A549 treated with dexamethasone at 1 μM for 4 hours (cell line): ENCODE results near the gene DNASE1L1. TPM values are rescaled to one million over a fixed set of nuclear protein-coding genes. Genes with fewer than 3 reads are reported as not detected.

Source experiments
- total RNA-seq: library from RNA; stranded (reverse); fragments of 200-300 nt; extraction: Qiagen RNA extraction; gene quantifications from 5 replicates; pipeline ENCODE4 v1.2.3, GENCODE V29; 2022

The DNASE1L1 gene, protein sequence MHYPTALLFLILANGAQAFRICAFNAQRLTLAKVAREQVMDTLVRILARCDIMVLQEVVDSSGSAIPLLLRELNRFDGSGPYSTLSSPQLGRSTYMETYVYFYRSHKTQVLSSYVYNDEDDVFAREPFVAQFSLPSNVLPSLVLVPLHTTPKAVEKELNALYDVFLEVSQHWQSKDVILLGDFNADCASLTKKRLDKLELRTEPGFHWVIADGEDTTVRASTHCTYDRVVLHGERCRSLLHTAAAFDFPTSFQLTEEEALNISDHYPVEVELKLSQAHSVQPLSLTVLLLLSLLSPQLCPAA
- total RNA-seq = 24.9 to 30.3 TPM (median 28.4 TPM) in 5 replicates

DNA sequence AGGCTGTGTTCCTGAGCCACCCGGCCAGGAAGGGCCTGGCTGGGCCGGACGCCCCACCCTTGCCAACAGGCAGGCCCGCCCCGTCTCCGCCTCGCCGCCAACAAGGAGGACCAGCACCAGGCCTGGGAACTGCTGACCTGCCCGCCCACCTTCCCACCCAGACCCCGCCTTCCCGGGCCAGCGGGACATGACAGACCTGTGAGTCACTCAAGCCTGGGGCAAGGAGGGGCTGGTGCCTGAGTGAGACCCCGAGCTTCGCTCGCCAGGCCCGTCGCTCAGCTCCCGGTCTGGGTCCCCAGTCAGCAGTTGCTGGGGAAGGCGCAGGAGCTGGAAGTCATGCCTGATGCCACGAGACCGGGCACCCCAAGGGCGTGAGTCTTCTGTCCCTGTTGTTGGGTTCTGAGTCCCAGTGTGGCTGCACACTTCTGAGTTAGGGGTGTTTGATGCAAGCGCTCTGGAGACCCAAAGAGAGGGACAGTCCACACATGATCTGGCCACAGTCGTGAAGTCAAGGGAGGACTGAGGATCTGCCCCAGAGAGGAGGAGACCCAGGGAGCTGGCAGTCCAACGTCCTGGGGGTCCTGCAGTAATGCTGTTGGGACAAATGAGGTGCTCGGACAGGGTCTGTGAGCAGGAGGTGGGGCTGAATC, at the start of gene DNASE1L1:
Gene DNASE1L1 (minus strand): TSS at position 33 of the 650 bp plus-strand sequence. CDS start 3,686 bp downstream, outside the sequence.

GRCh38 chrX:154458116-154458953, 49.3 kb upstream of the DNASE1L1 start, which contains the start of gene PLXNA3:
Gene PLXNA3, plus strand, starts transcription at chrX:154458281. Its CDS starts 1,903 bp downstream, at chrX:154460184.

DNA sequence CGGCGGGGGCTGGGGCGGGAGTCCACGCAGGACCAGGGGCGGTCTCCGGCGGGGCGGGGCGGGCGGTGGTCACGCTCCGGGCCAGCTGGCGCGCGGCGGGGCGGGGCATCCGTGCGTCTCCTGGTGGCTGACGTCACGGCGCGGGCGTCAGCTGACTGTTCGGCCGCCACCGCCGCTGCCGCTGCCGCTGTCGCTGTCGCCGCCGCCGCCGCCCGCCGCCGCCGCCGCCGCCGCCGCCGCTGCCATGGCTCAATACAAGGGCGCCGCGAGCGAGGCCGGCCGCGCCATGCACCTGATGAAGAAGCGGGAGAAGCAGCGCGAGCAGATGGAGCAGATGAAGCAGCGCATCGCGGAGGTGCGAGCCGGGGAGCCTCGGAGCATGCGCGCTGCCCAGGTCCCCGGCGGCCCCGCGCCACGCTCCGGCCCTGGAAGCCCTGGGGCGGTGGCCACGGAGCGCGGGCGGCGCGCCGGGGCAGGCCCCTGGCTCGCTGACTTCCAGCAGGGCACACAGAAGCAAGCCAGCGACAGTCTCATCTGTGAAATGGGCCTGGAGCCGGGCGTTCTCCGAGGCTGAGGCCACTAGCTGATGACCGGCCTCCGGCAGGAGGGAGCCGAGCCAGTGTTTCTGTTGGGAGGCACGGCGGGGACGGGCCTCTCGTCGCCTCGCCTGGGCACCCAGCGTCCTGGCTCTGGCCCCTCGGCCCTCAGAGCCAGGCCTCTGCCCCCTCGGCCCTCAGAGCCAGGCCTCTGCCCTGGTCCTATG, 35.1 kb upstream of the DNASE1L1 start, which contains the start of gene FAM50A:
Gene FAM50A (plus strand): TSS at position 150 of the 763 bp plus-strand sequence. CDS start 95 bp downstream, at position 245.

DNA sequence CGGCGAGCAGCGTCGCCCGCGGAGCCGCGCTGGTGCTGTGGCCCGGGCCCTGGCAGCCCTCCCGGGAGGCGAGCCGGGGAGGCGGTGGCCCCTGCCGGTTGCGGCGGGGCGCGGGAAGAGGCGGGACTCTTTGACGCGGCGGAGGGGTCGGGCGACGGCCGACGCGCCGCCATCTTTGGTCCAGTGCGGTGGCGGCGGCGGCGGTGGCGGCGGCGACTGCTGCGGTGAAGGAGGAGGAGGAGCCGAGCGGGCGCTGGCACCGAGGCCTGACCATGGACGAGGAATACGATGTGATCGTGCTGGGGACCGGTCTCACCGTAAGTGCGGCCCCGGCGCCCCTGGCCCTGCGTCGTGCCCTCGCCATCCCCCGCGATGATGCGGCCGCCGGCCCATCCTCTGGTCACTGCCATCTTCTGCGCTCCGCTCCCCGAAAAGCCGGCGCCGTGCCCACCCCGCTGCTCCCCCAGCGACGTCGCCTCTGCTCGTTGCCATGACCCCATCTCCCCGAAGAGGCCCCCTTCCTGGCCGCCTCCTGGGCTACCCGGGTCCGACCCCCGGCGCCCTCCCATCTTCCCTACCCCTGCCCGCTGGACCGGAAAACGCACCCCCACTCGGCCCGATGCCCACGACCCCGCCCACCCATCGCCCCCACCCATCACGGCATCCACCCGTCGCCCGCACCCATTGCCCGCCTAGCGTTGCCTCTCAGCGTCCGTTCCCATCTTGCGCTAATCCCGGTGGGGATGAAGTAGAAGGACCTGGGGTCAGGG, 28.1 kb upstream of the DNASE1L1 start, which contains the start of gene GDI1:
Gene GDI1 (plus strand): TSS at position 172 of the 770 bp plus-strand sequence. CDS start 101 bp downstream, at position 273.

GRCh38 chrX:154428176-154429171, 19.4 kb upstream of the DNASE1L1 start, which contains the start of gene ATP6AP1:
Gene ATP6AP1, plus strand, starts transcription at chrX:154428677. Its CDS starts 16 bp downstream, at chrX:154428693.

GRCh38 chrX:154397888-154398667, 11.0 kb downstream of the DNASE1L1 start, which contains the start of gene RPL10:
Gene RPL10, plus strand, starts transcription at chrX:154398377. Its CDS starts 143 bp downstream, at chrX:154398520.

GRCh38 chrX:154378799-154379568, 30.1 kb downstream of the DNASE1L1 start, which contains the start of gene EMD:
Gene EMD, plus strand, starts transcription at chrX:154379295. Its CDS starts 190 bp downstream, at chrX:154379485.

GRCh38 chrX:154374313-154375155, 34.5 kb downstream of the DNASE1L1 start, which contains the start of gene FLNA:
Gene FLNA, minus strand, starts transcription at chrX:154374634. Its CDS starts 3,389 bp downstream, at chrX:154371245.

Other genes with a start within 250 kb of the DNASE1L1 start
- gene OPN1MW, start 226.7 kb downstream of the DNASE1L1 start, total RNA-seq = not detected in 5 replicates
- not detected in 5 replicates for gene OPN1MW2, start 189.5 kb downstream of the DNASE1L1 start, total RNA-seq
- not detected in 5 replicates for gene OPN1MW3, start 151.7 kb downstream of the DNASE1L1 start, total RNA-seq
- 0.09 TPM in 1 of 5 replicates, not detected in the others for gene TEX28, start 114.1 kb downstream of the DNASE1L1 start, total RNA-seq
- gene TKTL1, start 113.5 kb downstream of the DNASE1L1 start, total RNA-seq = 0.11 to 0.19 TPM (median 0.12 TPM) in 4 of 5 replicates, not detected in the other
- gene FLNA, start 34.6 kb downstream of the DNASE1L1 start, total RNA-seq = 1,222 to 1,700 TPM (median 1,580 TPM) in 5 replicates
- 134 to 157 TPM (median 149 TPM) in 5 replicates for gene EMD, start 30.0 kb downstream of the DNASE1L1 start, total RNA-seq
- 4,314 to 5,661 TPM (median 4,476 TPM) in 5 replicates for gene RPL10, start 10.9 kb downstream of the DNASE1L1 start, total RNA-seq
- 30.5 to 39.0 TPM (median 34.2 TPM) in 5 replicates for gene TAFAZZIN, start 2.3 kb upstream of the DNASE1L1 start, total RNA-seq
- 73.1 to 108 TPM (median 104 TPM) in 5 replicates for gene ATP6AP1, start 19.4 kb upstream of the DNASE1L1 start, total RNA-seq
- gene GDI1, start 27.9 kb upstream of the DNASE1L1 start, total RNA-seq = 83.8 to 110 TPM (median 102 TPM) in 5 replicates
- 102 to 123 TPM (median 110 TPM) in 5 replicates for gene FAM50A, start 34.9 kb upstream of the DNASE1L1 start, total RNA-seq
- gene PLXNA3, start 49.0 kb upstream of the DNASE1L1 start, total RNA-seq = 5.6 to 25.1 TPM (median 13.8 TPM) in 5 replicates
- gene LAGE3, start 70.0 kb upstream of the DNASE1L1 start, total RNA-seq = 46.2 to 57.3 TPM (median 56.4 TPM) in 5 replicates
- gene UBL4A, start 77.4 kb upstream of the DNASE1L1 start, total RNA-seq = 60.1 to 68.0 TPM (median 66.5 TPM) in 5 replicates
- gene SLC10A3, start 81.4 kb upstream of the DNASE1L1 start, total RNA-seq = 29.1 to 41.5 TPM (median 40.6 TPM) in 5 replicates
- gene FAM3A, start 107.0 kb upstream of the DNASE1L1 start, total RNA-seq = 34.7 to 46.6 TPM (median 42.6 TPM) in 5 replicates
- 1,257 to 1,682 TPM (median 1,603 TPM) in 5 replicates for gene G6PD, start 137.6 kb upstream of the DNASE1L1 start, total RNA-seq
- gene IKBKG, start 138.4 kb upstream of the DNASE1L1 start, total RNA-seq = 30.1 to 42.7 TPM (median 40.9 TPM) in 5 replicates
- not detected in 5 replicates for gene CTAG1A, start 175.9 kb upstream of the DNASE1L1 start, total RNA-seq
- gene CTAG1B, start 210.0 kb upstream of the DNASE1L1 start, total RNA-seq = not detected in 5 replicates
- not detected in 5 replicates for gene CTAG2, start 244.3 kb upstream of the DNASE1L1 start, total RNA-seq